HG03064 (cell line): ENCODE data around the gene URAD.

Source experiments
- ATAC-seq: cut with Tn5 transposase; IDR thresholded peaks from one replicate; pipeline ENCODE4 v1.9.1; 2021; ENCODE audit warnings: low read depth; ENCODE audit not compliant: unreplicated experiment

The URAD gene

DNA sequence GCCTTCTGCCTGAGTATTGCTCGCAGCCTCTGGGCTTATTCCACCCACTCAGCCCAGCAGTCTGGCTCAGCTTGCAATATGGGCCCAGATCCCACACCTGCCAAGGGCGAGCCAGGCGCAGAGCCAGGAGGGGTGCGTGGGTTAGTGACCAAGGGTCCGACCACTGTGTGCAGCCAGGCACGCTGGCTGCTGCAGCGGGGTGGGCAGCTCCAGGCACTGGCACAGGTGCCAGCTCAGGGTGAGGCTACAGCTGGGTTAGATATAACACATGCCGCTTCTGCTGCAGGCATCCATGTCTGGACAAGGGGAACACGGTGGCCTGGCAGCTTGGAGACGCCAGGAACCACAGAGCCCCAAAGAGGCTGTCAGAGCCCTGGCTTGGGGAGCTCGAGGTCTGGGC is 12.6 kb upstream of the URAD start:
- ATAC-seq = no peak

DNA sequence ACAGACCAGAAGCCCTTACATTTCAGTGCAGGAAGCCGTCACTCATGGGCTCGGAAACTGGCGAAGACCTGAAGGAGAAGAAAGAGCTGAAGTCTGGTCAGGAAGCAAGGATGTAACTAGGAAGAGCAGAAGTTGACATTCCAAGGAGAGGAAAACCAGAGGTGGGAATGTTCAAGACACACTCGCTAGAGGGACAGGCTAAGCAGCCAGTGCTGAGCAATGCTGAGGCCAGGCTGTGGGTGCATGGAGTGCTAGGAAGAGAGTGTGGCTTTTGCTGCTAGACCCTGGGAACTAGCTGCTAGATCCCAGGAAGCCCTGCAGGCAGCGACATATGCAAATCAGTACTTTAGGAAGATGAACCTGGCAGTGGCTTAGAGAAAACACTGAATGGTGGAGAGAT is 12.1 kb upstream of the URAD start:
- ATAC-seq = no peak

DNA sequence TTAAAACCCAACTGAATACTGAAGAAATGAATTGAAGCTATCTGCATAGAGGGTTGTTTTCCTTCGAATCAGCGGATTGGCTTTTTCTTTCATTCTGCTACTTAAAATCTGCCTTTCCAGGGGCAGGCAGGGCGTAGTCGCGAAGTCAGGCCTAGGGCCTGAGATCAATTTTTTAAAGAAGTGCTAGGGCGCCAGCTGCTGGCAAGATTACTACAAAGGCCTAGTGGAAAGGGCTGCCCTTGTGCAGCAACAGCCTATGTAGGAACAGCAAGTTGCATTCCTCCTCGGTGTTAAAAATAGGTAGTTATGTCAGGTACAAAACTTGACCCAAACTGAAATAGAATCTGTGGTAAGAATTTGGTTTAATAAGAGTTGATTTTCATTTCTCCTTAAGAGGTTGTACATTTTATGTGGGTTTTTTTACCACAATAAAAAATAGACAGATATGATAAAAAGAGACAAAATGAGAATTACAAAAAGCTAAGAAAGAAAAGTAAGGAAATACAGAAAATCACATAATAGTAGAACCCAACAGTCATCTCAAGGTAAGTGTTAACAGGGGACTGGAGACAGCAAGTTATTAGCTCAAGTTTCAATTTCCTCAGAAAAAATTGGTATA is 9.5 kb upstream of the URAD start:
- ATAC-seq = no peak

DNA sequence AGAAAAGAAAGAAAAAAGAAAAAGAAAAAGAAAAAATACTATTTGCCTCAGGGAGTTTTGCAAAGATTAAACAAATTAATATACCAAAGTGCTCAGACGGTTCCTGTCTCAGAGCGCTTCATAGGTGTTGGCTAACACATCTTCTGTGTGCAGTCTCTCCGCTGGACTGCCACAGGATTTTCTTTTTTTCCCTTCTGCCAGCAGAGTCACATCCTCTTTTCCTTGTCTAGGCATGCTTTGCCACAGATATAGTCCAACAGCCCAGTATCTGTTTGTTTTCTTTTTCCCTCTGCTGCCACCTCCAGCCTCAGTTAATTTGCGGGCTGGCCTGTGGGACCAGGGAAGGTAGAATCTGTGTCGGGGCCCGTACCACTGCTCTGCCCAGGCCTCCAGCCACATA is 3.4 kb upstream of the URAD start:
- ATAC-seq = no peak

DNA sequence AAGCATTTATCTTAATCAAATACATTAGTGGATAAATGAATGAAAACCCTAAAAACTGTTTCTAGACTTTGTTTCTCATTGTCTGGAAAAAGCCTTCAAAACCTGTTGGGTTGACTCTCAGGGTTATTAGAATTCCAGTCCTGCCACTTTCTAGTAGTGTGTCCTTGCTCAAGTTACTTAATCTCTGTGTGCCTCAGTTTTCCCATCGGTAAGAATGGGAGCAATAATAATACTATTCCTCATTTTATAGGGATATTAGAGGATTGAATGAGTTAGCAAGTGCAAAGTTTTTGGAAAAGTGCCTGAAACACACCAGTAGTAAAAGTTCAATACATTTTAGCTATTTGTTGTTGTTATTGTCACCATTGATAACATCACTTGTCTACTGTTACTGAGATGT is 2.9 kb downstream of the URAD start:
- no peak for ATAC-seq

DNA sequence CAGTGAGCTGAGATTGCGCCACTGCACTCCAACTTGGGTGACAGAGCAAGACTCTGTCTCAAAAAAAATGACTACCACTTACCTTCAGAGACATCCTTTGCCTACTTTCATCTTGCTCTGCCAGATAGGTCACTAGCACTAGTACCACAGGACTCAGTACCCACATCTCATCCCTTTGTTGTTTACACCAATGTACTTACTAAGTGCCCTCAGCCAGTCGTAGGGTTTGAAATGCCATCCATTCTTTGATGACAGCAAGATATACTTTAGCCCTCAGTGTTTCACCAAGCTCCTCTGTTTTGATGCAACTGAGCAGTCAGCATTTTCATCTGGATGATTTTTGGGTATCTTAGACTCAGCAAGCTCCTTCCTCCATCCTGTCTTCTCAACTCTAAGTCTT is 6.1 kb downstream of the URAD start:
- ATAC-seq = no peak

DNA sequence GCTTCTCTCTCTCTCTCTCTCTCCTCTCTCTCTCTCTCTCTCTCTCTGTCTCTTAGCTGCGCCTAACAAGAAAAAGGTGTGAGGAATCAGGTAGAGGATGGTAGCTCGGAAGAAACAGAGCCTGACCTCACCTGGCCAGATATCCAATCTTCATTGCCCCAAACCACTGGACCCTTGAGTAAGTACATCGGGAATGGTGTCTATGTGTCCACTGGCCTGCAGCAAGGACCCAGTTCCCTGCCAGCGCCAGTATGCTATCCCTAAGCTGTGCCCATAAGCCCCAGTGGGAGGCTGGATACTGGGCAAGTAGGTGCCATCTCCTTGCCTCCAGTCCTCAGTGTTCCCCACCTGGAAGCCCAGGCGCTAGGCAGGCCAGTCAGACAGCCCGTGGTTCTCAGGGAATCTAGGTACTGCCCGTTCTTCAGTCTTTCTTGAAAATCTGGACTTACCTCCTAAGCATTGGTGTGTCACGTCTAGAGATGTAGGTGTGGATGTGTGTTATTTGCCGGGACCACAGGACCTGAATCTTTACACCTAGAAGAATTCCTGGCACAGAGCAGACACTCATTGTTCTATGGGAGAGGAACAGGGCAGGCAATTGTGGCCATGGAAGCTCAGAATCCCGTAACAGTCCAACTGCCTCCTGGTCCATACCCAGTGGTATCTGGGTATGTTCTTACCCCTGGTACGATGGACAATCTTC is 7.3 kb downstream of the URAD start:
- ATAC-seq = no peak

DNA sequence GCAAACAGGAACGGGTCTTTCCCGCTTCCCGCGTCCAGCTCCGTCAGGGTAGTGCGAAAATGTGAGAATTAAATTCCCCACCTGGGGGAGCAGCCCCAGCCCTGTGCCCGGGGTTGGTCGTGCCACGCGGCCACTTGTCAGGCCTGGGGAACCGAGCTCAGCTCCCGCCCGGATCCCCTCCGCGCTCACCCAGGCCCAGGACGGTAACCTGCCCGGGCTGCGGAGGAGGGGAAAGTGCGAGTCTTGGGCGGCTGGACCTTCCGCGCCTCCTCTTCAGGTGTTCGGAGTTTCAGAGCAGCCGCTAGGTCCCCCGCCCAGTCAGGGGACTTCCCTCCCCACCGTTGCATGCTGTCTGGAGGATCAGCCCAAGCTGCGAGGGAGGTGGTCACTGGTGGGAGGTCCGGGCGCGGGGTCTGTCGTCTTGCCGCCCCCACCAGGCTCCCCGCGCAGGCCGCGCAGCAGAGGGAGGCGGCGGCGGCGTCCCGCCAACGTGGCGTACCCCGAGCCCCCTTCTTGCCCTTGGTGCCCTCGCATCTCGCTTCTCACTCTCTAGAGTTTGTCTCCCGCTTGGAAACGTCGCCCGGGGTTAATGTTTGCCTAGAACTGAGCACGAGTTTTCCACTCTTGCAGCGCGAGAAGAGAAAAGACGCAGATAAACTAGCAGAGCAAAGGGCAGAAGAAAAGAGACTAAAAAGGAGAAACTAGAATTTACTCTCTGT is 8.1 kb downstream of the URAD start:
- no peak for ATAC-seq

DNA sequence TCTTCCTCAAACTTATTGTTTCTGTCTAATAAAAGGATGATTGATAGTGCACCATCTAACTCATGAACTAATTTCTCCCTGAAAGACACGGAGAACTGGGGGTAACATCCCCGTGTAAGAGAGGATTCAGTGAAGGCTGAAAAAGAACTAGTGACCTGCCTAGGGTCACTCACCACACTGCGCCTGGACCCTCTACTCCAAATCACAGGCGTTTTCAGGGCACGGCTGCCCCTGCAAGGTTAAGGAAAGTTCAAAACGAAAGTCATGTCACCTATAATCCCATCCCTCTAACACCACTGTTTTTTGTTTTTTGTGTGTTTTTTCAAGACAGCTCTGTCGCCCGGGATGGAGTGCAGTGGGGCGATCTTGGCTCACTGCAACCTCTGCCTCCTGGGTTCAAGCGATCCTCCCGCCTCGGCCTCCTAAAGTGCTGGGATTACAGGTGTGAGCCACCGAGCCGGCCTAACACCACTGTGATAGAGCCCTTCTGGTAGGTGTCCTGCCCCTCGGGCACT is 8.7 kb downstream of the URAD start:
- ATAC-seq = no peak

DNA sequence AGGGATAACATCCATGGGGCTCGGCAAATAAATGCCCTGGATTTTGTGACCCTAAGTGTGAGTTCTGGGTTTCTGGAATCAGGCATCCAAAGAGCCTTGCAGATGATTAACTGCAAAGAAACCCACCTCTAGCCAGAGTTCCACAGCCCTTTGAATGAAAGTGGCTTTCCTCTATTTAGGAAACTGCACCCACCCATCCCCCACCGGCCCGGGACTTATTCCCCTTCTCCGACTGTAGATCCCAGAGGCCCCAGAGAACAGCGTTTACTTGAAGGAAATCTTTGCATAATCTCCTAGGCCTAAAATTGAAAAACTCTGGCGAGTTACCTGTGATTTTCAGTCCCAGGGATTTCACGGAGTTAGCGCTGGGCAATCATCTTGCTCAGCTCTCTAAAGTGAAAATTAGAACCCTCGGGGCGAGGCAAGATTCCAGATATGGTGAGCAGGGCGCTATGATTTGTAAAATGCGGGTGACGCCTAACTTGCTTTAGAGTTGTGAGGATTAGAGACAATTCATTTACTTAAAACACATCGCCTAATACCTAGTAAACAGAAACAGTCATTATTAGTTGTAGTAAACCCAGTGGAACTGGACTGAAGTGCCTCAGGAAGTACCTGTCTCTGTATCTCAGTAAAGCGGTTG is 9.4 kb downstream of the URAD start:
- no peak for ATAC-seq

DNA sequence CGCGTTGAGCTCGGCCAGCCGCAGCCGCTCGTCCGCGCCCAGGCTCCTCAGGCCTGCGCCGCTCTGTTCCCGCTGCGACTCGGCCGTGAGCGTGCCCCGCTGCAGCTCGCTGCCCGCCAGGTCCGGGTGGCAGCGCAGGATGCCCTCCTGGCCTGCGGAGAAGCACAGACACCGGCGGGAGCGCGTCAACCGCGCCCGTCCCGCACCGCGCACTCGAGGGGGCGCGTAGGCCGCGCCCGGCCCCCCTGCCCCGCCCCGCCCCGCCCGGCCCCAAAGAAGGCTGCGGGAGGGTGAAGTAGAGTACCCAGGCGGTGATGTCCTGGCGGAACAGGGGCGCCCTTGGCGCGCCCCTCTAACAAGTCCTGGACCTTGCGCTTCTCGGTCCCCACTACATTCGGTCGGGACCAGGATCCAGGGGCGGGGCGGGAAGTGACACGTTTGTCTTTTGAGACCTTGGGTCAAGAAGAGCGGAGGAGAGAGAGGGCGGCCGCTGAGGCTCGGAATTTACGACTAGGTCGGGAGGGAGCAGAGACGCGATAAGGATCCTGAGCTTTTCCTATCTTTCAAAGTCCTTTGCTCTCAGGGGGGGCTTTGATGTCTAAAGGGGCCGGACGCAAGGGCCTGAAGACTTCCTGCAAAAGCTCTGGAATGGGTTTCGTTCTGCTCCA is 10.1 kb downstream of the URAD start:
- ATAC-seq = no peak

DNA sequence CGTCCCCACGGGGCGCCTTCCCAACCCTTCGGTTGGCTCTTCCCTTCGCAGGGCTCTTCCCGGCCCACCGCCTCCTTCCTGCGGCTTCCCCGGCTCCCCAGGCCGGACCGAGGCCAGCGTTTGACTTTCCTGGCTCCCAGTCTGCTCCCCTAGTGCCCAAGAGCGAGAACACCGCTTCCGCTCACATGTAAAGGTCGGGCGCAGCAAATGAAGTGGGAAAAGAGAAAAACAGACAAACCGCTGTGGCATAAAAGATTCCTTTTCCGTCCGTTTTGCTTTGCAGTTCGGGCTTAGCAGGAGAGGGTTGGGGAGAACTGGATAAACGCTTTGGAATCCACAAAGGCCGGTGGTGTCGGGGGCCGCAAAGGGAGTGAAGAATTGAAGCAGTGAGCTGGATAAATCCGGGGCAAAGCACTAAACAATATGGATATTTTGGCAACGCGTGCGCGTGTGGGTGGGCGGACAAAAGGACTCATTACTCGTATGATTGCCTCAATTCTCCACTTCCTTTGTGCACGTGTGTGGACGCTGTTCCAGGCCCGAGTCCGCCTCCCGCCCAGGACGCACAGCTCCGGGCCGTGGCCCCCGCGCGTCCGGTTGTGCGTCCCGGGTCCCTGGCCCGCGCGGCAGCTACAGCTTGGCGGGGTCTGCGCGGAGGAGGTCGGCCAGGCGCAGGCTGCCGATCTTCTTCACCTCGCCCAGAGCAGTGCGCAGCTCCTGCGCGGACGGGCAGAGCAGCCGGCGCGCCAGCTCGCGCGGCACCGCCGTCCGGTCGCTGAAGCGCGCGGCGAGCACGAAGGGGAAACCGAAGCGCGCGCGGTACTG is 10.8 kb downstream of the URAD start:
- no peak for ATAC-seq

DNA sequence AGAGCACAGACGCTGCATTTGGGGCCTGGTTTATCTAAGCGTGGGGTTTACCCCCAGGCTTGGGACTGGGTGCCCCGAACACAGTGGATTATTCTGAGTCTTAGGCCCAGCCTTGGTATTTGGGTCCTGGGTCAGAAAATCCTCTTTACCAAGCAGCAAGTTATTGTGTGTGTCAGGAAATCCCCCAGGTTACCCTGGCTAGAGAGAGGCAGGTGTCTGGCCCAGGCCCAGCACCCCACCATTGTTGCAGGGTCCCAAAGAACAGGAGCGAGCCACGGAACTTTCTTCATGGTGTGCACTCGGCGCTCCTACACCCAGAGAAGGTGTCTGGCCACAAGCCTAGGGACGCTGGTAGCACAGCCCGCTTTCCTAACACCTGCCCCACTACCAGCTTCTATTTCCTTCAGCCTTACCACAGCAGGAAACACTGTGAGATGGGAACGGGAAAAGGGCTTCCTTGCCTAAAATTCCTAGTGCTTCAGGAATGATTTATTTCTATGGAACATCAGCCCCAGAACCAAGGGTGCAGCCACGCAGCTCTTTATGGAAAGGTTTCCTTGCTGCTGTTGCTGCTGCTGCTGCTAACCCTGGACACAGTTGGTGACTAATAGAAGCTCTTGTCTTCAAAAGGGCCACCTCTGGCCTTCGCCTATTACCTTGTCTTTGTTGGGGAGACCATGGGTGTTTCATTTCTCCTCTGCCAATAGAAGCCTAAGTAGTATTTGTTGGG is 12.0 kb downstream of the URAD start:
- no peak for ATAC-seq

DNA sequence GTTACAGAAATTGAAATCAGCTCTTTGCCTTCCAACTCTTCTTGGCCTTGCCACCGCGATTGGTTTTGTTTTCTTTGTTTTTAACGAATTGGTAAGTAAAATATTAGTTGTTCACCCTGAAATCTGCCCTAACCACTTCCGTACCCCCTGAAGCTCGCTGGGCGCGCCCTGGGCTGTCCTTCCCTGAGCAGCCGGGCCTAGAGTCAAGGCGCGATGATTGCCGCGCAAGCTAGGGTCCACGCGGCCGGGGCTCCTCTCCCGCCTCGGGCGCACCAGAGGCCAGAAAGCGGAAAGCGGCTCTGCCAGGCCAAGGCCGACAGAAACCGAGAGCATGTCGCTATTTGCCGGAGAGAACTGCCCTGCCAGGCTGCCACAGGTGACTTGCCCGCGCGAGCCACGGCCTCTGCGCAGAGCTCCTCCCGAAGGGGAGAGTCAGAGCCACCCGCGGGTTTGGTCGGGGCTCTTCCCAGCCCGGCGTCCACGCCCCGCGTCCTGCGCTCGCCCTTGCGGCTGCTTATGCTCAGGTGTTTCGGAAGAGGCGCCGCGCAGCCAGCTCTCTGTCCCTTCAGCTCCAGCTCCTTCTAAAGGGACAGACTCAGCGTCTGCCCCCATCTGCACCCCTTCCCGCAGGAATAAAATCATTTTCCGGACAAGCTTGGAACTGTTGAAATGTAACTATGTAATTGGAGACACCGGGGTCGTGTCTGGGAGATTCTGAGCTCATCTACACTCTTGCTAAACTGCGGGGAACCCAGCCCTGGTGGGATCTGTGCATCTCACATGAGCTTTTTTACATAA is 12.7 kb downstream of the URAD start:
- ATAC-seq = no peak

DNA sequence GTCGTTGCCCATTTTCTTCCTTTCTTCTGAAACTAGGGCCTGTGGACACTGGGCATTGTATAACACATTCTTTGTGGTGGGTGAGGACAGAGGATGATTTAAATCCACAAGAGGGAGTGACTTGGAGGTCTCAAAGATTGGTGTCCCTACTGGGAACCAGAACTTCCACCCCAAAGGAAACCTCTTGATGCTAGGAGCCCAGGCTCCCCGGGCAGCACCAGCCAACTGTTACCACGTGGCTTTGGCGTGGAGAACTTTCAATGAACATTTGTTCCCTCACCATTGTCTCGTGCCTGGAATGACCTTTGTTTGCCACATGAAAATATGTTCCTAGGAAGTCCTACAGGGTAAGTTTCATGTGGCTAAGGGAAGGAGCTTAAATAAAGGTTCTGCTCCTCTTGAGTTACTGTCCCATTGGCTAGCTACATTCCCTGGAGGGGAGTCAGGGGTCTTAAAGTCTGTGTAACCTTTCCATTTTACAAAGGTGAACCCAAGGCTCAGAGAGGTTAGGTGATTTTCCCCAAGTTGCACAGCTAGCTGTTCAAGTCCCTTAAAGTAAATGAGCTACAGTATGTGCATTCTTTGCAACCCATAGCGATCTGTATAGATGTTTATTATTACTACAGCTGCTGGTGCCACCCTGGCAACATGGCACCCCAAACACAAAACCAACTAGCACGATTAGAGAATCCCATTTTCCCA is 14.4 kb downstream of the URAD start:
- no peak for ATAC-seq

DNA sequence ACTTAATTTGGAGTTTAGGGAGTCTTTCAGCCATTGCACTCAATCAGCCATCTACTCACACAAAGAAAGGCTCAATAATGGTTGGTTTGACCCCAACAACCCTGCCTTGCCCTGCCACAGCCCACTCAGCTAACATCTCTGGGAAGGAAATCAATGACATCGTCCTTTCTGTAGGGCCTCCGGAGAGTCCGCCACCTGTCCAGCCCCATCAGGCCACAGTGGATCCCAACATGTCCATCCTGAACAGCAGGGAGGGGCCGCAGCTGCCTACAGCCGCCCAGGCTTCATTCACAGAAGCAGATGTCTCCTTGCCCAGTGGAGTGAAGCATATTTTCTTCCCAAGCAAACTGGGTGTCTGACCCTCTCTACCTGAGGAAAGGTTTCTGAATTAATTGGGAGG is 15.2 kb downstream of the URAD start:
- no peak for ATAC-seq

DNA sequence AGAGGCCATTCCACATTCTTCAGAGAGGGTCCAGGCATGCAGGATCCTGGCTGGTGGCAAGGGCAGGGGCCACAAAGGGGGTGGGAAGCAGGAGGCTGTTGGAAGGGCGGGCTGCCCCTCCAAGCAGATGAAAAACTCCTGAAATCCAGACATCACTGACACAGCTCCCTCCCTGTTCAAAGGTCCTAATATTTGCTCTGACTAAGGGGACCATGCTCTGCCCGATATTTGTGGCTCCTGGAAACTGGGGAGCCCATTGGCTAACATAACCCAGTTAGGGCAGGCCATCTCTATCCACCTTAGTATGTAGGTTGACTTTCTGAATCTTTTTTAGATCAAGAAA is 16.0 kb downstream of the URAD start:
- no peak for ATAC-seq
